Ovary (tissue), 9 donors: ENCODE results near the gene CRIP1. TPM values are rescaled to one million over a fixed set of nuclear protein-coding genes. Genes with fewer than 3 reads are reported as not detected.

Experiments used
- DNase-seq, 5 donors: peaks; one replicate each; pipeline ENCODE4 v3.0.0-alpha.2; 2019 to 2020
- H3K27ac ChIP-seq, 2 donors: fragments of 200-600 bp; one replicate each; pipeline versions ENCODE4 v1.5.1 to v1.8.0; 2019 to 2022
- H3K27me3 ChIP-seq: fragments of 200-600 bp; one replicate; pipeline ENCODE4 v1.8.0; 2022
- H3K36me3 ChIP-seq: fragments of 200-600 bp; sonication (generic); one replicate; pipeline ENCODE4 v1.5.1; 2019
- H3K4me1 ChIP-seq: one replicate; pipeline ENCODE4 v1.8.1; 2013; ENCODE audit warnings: mild to moderate bottlenecking, moderate library complexity; ENCODE audit not compliant: insufficient read depth
- H3K4me3 ChIP-seq: fragments of 200-600 bp; sonication (generic); one replicate; pipeline ENCODE4 v1.5.1; 2017
- H3K9me3 ChIP-seq, 2 donors: fragments of 200-600 bp in 1 of 2; sonication (generic) in 1 of 2; one replicate each; pipeline versions ENCODE4 v1.5.1 to v1.8.1; 2013 to 2019; ENCODE audit warnings: mild to moderate bottlenecking in 1 of 2, moderate library complexity in 1 of 2
- EP300 ChIP-seq: sonication (generic); formaldehyde crosslinking; IDR thresholded peaks from one replicate; pipeline ENCODE4 v1.6.1; 2017; ENCODE audit warnings: antibody characterized with exemption
- POLR2A ChIP-seq: fragments of 450-650 bp; IDR thresholded peaks from one replicate; pipeline ENCODE4 v1.6.1; 2017; ENCODE audit warnings: antibody characterized with exemption, mild to moderate bottlenecking, moderate library complexity
- WGBS, 3 donors: extraction: QIAGEN DNeasy Blood & Tissue Kit in 1 of 3; methylation state at CpG; one replicate each; pipeline versions ENCODE4 v1.1.5 to v1.1.7; 2013 to 2017; 5-methylcytosine and 5-hydroxymethylcytosine counted together
- intact Hi-C, 4 donors: fragments of 100-400 bp; cut with DNase I; formaldehyde crosslinking; loops; one replicate each; pipeline versions ENCODE4 v1.11.0 to v1.15.1; 2022 to 2023
- polyA plus RNA-seq, 2 donors: library from polyadenylated mRNA; stranded (reverse); fragments of 200-250 nt in 1 of 2; fragments of 350-450 nt in 1 of 2; fragmentation: Illumina TruSeq in 1 of 2; extraction: RNeasy Lipid Tissue Mini Kit (QIAGEN cat#74804) in 1 of 2; gene quantifications; one replicate each; pipeline ENCODE4 v1.2.3, GENCODE V29; 2013 to 2014
- total RNA-seq, 7 donors: library from RNA; depleted of rRNA in 2 of 7; stranded (reverse); fragments of >200 nt in 2 of 7; fragmentation: NEBNext Ultra II Directional in 3 of 7; extraction: Animal tissue kit (Norgen Biotek cat#: 25700) in 3 of 7; gene quantifications; one replicate each; pipeline versions ENCODE4 v1.1.0 to v1.2.4, GENCODE V29; 2016 to 2023
- TF ChIP-seq, protein P1 (sequence below), 3 donors: fragments of 450-650 bp in 2 of 3; fragments of 200-600 bp in 1 of 3; IDR thresholded peaks; one replicate each; pipeline versions ENCODE4 v1.5.1 to v1.8.0; 2016 to 2022; ENCODE audit warnings: antibody characterized with exemption in 3 of 3, mild to moderate bottlenecking in 1 of 3
- donor health status: DM: no; HTN: no; CAD: no; lungs with moderate emphysema.
- donor health status: DM: no; HTN: no; CAD: no.
- donor health status: Bipolar disorder and iron deficiency.
- donor health status: DM: yes; HTN: yes; CAD: no.
- donor health status: DM: no; HTN: no; CAD: no.
- donor health status: DM: yes; HTN: yes; CAD: no.

Gene CRIP1
- total and polyA plus RNA-seq, 9 donors: 3.2 to 116 (median 26.4) TPM

DNA sequence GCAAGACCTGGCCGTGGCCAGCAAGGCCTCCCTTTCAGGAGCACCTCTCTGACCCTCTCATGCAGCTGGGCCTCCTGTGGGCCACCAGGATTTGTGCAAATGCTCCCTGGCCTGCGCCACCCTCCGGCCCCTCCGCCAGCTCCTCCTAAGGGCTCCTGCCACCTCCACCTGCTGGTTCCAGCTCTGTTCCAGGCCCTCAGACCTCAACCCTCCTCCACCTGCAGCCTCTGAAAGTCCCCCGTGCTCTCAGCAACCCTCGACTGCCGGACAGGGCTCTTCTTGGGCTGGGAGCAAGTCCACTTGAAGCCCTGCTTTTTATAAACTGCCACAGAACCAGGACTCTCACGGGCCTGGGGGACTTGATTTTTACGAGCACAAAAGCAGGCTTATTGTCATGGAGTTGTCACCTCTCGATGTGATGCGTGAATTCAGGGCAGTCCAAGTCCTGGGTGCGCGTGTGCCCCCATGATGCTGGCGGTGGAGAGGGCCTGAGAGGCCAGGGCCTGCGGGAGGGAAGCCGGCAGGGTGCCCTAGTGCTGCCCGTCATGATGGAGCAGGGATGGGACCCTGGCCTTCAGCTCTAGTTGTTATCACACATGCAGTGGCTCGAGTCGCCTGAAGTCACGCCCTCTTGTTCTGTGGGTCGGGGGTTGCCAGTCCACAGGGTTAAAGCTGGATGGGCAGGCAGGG, 13.5 kb downstream of the CRIP1 start:
- H3K27ac ChIP-seq: no peak overlapping the region
- intact Hi-C loops: no loop called here
- TF ChIP-seq POLR2A (no peak), EP300 (no peak)
- TF ChIP-seq, protein P1, sequence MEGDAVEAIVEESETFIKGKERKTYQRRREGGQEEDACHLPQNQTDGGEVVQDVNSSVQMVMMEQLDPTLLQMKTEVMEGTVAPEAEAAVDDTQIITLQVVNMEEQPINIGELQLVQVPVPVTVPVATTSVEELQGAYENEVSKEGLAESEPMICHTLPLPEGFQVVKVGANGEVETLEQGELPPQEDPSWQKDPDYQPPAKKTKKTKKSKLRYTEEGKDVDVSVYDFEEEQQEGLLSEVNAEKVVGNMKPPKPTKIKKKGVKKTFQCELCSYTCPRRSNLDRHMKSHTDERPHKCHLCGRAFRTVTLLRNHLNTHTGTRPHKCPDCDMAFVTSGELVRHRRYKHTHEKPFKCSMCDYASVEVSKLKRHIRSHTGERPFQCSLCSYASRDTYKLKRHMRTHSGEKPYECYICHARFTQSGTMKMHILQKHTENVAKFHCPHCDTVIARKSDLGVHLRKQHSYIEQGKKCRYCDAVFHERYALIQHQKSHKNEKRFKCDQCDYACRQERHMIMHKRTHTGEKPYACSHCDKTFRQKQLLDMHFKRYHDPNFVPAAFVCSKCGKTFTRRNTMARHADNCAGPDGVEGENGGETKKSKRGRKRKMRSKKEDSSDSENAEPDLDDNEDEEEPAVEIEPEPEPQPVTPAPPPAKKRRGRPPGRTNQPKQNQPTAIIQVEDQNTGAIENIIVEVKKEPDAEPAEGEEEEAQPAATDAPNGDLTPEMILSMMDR (IDR thresholded peaks at IDR 0.05): no peak

DNA sequence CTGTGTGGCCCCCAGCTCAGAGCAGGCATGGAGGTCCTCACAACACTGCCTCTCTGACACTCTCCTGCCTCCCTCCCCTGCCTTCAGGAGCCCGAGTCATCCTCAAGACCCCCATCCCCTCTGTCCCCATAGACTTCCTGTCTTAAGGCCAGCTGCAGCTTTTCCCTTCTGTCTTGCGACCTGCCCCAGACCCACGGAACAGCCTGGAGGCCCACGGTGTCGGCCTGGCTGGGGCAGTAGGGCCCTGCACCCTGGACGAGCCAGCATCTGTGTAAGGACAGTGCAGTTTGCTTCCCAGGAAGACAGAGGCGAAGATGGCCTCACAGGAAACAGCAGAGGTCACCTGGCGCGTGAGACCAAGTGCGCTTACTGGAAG, 14.0 kb downstream of the CRIP1 start:
- H3K36me3 ChIP-seq: no peaks in the 10 kb centered on the region
- H3K4me1 ChIP-seq: no peaks in the 10 kb centered on the region
- H3K4me3 ChIP-seq: no peak overlapping the region
- no peaks in the 10 kb centered on the region for H3K27me3 ChIP-seq
- TF ChIP-seq, protein P1 (IDR thresholded peaks at IDR 0.05): no peak
- no peak for TF ChIP-seq EP300
- TF ChIP-seq POLR2A: no peak
- no peak for DNase-seq
- 69 to 72% (median 69%) methylated on average over 10 of the region's 10 CpGs for WGBS, 3 donors
- no peaks in the 10 kb centered on the region for H3K9me3 ChIP-seq
- intact Hi-C loops: no loop called here
- H3K27ac ChIP-seq: no peak overlapping the region

More for the DNA sequence above, 13.5 kb downstream of the CRIP1 start:
- H3K4me1 ChIP-seq: no peaks in the 10 kb centered on the region
- WGBS, 3 donors: 80 to 85% (median 83%) methylated on average over 17 to 21 of the region's 21 CpGs
- no peak for DNase-seq
- H3K4me3 ChIP-seq: no peak overlapping the region
- no peaks in the 10 kb centered on the region for H3K9me3 ChIP-seq
- H3K36me3 ChIP-seq: no peaks in the 10 kb centered on the region
- H3K27me3 ChIP-seq: no peaks in the 10 kb centered on the region

DNA sequence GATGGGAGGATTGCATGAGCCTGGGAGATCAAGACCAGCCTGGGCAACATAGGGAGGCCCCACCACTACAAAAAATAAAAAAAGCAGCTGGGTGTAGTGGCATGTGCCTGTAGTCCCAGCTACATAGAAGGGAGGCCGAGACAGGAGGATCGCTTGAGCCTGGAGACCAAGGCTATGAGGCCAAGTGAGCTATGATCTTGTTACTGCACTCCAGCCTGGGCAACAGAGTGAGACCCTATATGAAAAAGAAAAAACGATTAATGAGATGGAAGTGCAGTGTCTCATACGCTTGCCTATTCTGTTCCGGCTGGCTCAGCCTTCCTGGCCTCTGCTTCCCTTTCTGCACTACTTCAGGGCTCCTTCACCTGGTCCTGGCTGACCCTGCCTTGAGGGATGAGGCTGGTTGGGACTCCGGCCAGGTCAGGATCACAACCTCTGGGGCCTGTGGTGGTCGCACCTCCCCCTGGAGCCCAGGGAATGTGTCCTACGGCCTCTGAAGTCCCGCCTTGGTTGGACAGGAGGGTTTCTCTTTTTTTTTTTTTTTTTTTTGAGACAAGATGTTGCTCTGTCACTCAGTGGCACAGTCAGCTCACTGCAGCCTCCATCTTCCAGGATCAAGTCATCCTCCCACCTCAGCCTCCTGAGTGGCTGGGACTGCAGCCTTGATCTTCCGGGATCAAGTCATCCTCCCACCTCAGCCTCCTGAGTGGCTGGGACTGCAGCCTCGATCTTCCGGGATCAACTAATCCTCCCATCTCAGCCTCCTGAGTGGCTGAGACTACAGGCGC, 15.0 kb downstream of the CRIP1 start:
- Histone ChIP-seq H3K27me3 (no peaks in the 10 kb centered on the region), H3K27ac (no peak overlapping the region), H3K4me1 (no peaks in the 10 kb centered on the region), H3K36me3 (no peaks in the 10 kb centered on the region), H3K4me3 (no peak overlapping the region), H3K9me3 (no peaks in the 10 kb centered on the region)
- TF ChIP-seq, protein P1 (IDR thresholded peaks at IDR 0.05): no peak
- TF ChIP-seq POLR2A (no peak), EP300 (no peak)
- intact Hi-C loops: no loop called here
- no peak for DNase-seq
- WGBS, 3 donors: 80 to 84% (median 83%) methylated on average over 13 of the region's 13 CpGs

DNA sequence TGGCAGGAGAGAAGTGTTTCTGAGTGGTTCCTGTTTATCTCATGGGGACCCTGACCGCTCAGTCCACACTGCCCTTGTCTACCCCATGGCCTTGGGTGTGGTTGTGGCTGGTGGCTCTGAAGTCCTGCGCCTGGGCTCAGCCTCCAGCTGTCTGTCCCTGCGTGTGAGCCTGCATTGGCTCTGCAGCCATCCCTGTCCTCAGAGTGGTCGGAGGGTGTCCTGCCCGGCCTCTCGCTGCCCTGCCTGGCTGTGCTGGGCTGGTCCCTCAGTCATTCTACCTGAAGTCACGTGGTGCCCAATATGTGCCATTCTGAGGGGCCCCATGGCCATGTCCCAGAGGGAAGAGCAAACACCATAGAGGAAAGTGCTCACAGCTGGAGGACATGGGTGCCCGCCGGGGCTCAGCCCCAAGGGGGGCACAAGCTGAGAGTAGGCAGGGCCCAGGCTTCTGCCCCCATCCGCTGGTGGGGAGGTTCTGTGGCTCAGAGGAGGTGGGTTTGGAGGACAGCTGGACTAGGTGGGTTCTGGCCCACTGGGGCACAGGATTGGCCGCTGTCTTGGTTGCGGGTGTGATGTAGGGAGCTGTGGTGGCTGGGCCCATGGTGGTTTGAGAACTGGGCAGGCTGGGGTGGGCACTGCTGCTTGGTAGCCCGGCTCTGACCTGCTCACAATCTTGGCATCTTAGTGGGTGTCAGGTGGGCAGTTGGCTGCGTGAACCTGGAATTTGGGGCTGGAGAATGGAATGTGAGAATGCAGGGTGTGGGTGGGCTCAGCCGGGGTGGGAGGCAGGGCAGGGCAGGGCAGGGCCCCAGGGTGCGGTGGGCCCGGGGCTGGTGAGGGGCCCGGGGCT, 16.0 kb downstream of the CRIP1 start:
- WGBS, 3 donors: 65 to 79% (median 74%) methylated on average over 18 of the region's 18 CpGs
- no peak overlapping the region for H3K4me3 ChIP-seq
- DNase-seq: no peak

More for the DNA sequence above, 16.0 kb downstream of the CRIP1 start:
- Histone ChIP-seq H3K27me3 (no peaks in the 10 kb centered on the region), H3K9me3 (no peaks in the 10 kb centered on the region), H3K36me3 (no peaks in the 10 kb centered on the region), H3K4me1 (no peaks in the 10 kb centered on the region), H3K27ac (no peak overlapping the region)
- TF ChIP-seq, protein P1 (IDR thresholded peaks at IDR 0.05): no peak
- no peak for TF ChIP-seq POLR2A
- no peak for TF ChIP-seq EP300
- intact Hi-C loops: no loop called here
